Heart left ventricle (tissue), 16 donors: ENCODE results near the gene TACC2. TPM values are rescaled to one million over a fixed set of nuclear protein-coding genes. Genes with fewer than 3 reads are reported as not detected.
"Not testable (repeated sequence)": the region's sequence is repeated elsewhere in the genome, so short reads cannot be mapped to it uniquely, and the experiment has no call there.

Experiments
- ATAC-seq, 4 donors: fragments of 200-7000 bp; cut with Tn5 transposase; one replicate each; pipeline ENCODE4 v1.9.1; 2020 to 2022; ENCODE audit warnings: moderate library complexity in 4 of 4, mild to moderate bottlenecking in 3 of 4, moderate number of reproducible peaks in 1 of 4
- DNase-seq, 5 donors: peaks; one replicate each; pipeline ENCODE4 v3.0.0-alpha.2; 2020
- H3K27ac ChIP-seq, 12 donors: fragments of 200-600 bp; sonication (generic) in 4 of 12; one replicate each; pipeline versions ENCODE4 v1.5.0 to v1.8.0; 2016 to 2022; ENCODE audit warnings: mild to moderate bottlenecking in 2 of 12
- H3K27me3 ChIP-seq, 9 donors: fragments of 200-600 bp; sonication (generic) in 2 of 9; one replicate each; pipeline versions ENCODE4 v1.5.1 to v1.8.0; 2016 to 2022; ENCODE audit warnings: mild to moderate bottlenecking in 3 of 9
- H3K36me3 ChIP-seq, 9 donors: fragments of 200-600 bp; sonication (generic) in 2 of 9; one replicate each; pipeline versions ENCODE4 v1.5.0 to v1.8.0; 2018 to 2022; ENCODE audit warnings: mild to moderate bottlenecking in 2 of 9
- H3K4me1 ChIP-seq, 12 donors: fragments of 200-600 bp; sonication (generic) in 4 of 12; one replicate each; pipeline versions ENCODE4 v1.5.0 to v1.8.0; 2016 to 2022; ENCODE audit warnings: mild to moderate bottlenecking in 3 of 12
- H3K4me3 ChIP-seq, 12 donors: fragments of 200-600 bp; sonication (generic) in 4 of 12; one replicate each; pipeline versions ENCODE4 v1.5.0 to v1.8.0; 2017 to 2022; ENCODE audit warnings: mild to moderate bottlenecking in 9 of 12, moderate library complexity in 4 of 12
- H3K9me3 ChIP-seq, 12 donors: fragments of 200-600 bp; sonication (generic) in 4 of 12; one replicate each; pipeline versions ENCODE4 v1.5.0 to v1.8.0; 2016 to 2022; ENCODE audit warnings: mild to moderate bottlenecking in 1 of 12
- POLR2A ChIP-seq, 2 donors: fragments of 450-650 bp; IDR thresholded peaks; one replicate each; pipeline ENCODE4 v1.6.1; 2017; ENCODE audit warnings: antibody characterized with exemption in 2 of 2, mild to moderate bottlenecking in 2 of 2, moderate library complexity in 2 of 2
- WGBS, 4 donors: extraction: QIAGEN DNeasy Blood & Tissue Kit in 2 of 4; methylation state at CpG; one replicate each; pipeline versions ENCODE4 v1.1.5 to v1.1.7; 2013 to 2018; 5-methylcytosine and 5-hydroxymethylcytosine counted together
- intact Hi-C, 10 donors: fragments of 100-400 bp; cut with DNase I; formaldehyde crosslinking; loops; one replicate each; pipeline versions ENCODE4 v1.11.1 to v1.14.2; 2022
- polyA plus RNA-seq, 2 donors: library from polyadenylated mRNA; stranded (reverse); fragments of 200-250 nt; gene quantifications; one replicate each; pipeline ENCODE4 v1.2.3, GENCODE V29; 2013
- total RNA-seq, 9 donors: library from RNA; depleted of rRNA in 2 of 9; stranded (reverse); fragments of >200 nt in 2 of 9; fragmentation: NEBNext Ultra II Directional in 3 of 9; extraction: Animal tissue kit (Norgen Biotek cat#: 25700) in 3 of 9; gene quantifications; one replicate each; pipeline versions ENCODE4 v1.1.0 to v1.2.4, GENCODE V29; 2016 to 2023
- TF ChIP-seq, protein P1 (sequence below), 12 donors: fragments of 200-600 bp; sonication (generic) in 4 of 12; IDR thresholded peaks; one replicate each; pipeline versions ENCODE4 v1.5.0 to v1.8.0; 2018 to 2022; ENCODE audit warnings: antibody characterized with exemption in 12 of 12, mild to moderate bottlenecking in 5 of 12
- donor health status: ischemic (EF 13 %, LVEDD 7.1; RV severe dilation, severe dysfunction).
- donor health status: healthy with polysubstance abuse.
- donor health status: DM: no; HTN: yes; CAD: no.
- donor health status: DM: no; HTN: no; CAD: no.
- donor health status: ischemic (EF 25% LVEDD 6.9; RV normal size, moderate dysfunction).
- donor health status: ischemic (EF 25% LVEDD 5.7; RV mildly dilated, moderate dysfunction).
- donor health status: healthy.
- donor health status: DM: yes; HTN: yes; CAD: no.
- donor health status: ischemic (EF 35%, LVEDD 5.7; RV mildly dilated, moderate dysfunction).
- donor health status: nonischemic (EF 11% LVEDD 7.7; RV severe dilation, severe dysfunction).
- donor health status: DM: yes; HTN: yes; CAD: no.
- donor health status: PGD.
- donor health status: ischemic (EF 29% LVEDD 5.4; RV normal size, mild dysfunction).
- donor health status: nonischemic (EF 23%, LVEDD 6.1; RV moderate dilation, normal function).

The TACC2 gene
- total and polyA plus RNA-seq, 11 donors = 96.7 to 456 (median 294) TPM

GRCh38 chr10:122021379-122021778 lies 32.4 kb downstream of the TACC2 start:
- peaks cover 0 to 25% (median 0%) of the 10 kb centered on the region in 9 donors for H3K36me3 ChIP-seq
- peak; percentile 19 to 49 (median 40) for ATAC-seq
- intact Hi-C loops = no loop called here
- 28 to 39% (median 33%) methylated on average over 9 of the region's 9 CpGs for WGBS, 4 donors
- TF ChIP-seq POLR2A (IDR thresholded peaks at IDR 0.05) = no peak
- TF ChIP-seq, protein P1, sequence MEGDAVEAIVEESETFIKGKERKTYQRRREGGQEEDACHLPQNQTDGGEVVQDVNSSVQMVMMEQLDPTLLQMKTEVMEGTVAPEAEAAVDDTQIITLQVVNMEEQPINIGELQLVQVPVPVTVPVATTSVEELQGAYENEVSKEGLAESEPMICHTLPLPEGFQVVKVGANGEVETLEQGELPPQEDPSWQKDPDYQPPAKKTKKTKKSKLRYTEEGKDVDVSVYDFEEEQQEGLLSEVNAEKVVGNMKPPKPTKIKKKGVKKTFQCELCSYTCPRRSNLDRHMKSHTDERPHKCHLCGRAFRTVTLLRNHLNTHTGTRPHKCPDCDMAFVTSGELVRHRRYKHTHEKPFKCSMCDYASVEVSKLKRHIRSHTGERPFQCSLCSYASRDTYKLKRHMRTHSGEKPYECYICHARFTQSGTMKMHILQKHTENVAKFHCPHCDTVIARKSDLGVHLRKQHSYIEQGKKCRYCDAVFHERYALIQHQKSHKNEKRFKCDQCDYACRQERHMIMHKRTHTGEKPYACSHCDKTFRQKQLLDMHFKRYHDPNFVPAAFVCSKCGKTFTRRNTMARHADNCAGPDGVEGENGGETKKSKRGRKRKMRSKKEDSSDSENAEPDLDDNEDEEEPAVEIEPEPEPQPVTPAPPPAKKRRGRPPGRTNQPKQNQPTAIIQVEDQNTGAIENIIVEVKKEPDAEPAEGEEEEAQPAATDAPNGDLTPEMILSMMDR (IDR thresholded peaks at IDR 0.05) = no peak
- peak overlapping the region in 11 of 12 donors; percentile 17 to 87 (median 53) for H3K27ac ChIP-seq
- H3K4me3 ChIP-seq = no peak overlapping the region
- no peaks in the 10 kb centered on the region for H3K9me3 ChIP-seq
- H3K4me1 ChIP-seq = peaks cover 0 to 37% (median 7%) of the 10 kb centered on the region in 12 donors
- DNase-seq = no peak
- H3K27me3 ChIP-seq = peaks cover 0 to 10% (median 0%) of the 10 kb centered on the region in 9 donors

- 63 to 67% (median 66%) methylated on average over 11 of the region's 11 CpGs for WGBS, 4 donors
- ATAC-seq = no peak
- peaks cover 0 to 37% (median 7%) of the 10 kb centered on the region in 12 donors for H3K4me1 ChIP-seq
Observed at GRCh38 chr10:122021828-122022227, 32.9 kb downstream of the TACC2 start.

DNA sequence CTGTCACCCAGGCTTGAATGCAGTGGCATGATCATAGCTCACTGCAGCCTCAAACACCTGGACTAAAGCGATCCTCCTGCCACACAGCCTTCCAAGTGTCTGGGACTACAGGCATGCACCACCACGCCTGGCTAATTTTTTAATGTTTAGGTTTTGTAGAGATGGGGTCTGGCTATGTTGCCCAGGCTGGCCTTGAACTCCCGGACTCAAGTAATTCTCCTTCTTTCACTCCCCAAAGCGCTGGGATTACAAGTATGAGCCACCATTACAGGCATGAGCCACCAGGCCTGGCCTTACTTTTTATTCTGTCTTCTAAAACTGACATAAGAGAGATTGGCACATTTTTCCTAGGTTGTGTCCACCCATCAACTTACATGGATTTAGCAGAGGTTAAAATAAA lies 33.3 kb downstream of the TACC2 start:
- Histone ChIP-seq H3K9me3 (no peaks in the 10 kb centered on the region), H3K36me3 (peaks cover 0 to 25% (median 0%) of the 10 kb centered on the region in 9 donors), H3K27me3 (peaks cover 0 to 10% (median 0%) of the 10 kb centered on the region in 9 donors), H3K4me1 (peaks cover 0 to 38% (median 7%) of the 10 kb centered on the region in 12 donors), H3K27ac (peak overlapping the region in 9 of 12 donors; percentile 17 to 87 (median 60)), H3K4me3 (no peak overlapping the region)
- ATAC-seq (no peak), DNase-seq (no peak)
- TF ChIP-seq POLR2A (IDR thresholded peaks at IDR 0.05) = no peak
- TF ChIP-seq, protein P1 (IDR thresholded peaks at IDR 0.05) = no peak
- intact Hi-C loops = no loop called here
- WGBS, 4 donors = 81 to 95% (median 85%) methylated on average over 4 of the region's 4 CpGs

More at GRCh38 chr10:122021828-122022227, 32.9 kb downstream of the TACC2 start:
- intact Hi-C loops = no loop called here
- H3K27me3 ChIP-seq = peaks cover 0 to 10% (median 0%) of the 10 kb centered on the region in 9 donors
- DNase-seq = no peak
- H3K9me3 ChIP-seq = no peaks in the 10 kb centered on the region
- peaks cover 0 to 25% (median 0%) of the 10 kb centered on the region in 9 donors for H3K36me3 ChIP-seq
- peak overlapping the region in 10 of 12 donors; percentile 17 to 87 (median 56) for H3K27ac ChIP-seq
- TF ChIP-seq, protein P1 (IDR thresholded peaks at IDR 0.05) = no peak
- no peak for TF ChIP-seq POLR2A (IDR thresholded peaks at IDR 0.05)
- no peak overlapping the region for H3K4me3 ChIP-seq

GRCh38 chr10:122023257-122023656 lies 34.3 kb downstream of the TACC2 start:
- H3K4me3 ChIP-seq, intact Hi-C loops, DNase-seq, H3K9me3 ChIP-seq, ATAC-seq: not testable (repeated sequence)
- Histone ChIP-seq H3K27ac (peak overlapping the region in 1 of 12 donors; percentile 87), H3K27me3 (peaks cover 0 to 10% (median 0%) of the 10 kb centered on the region in 9 donors), H3K36me3 (peaks cover 0 to 25% (median 0%) of the 10 kb centered on the region in 9 donors), H3K4me1 (peaks cover 0 to 34% (median 7%) of the 10 kb centered on the region in 12 donors)
- WGBS, 4 donors = 95 to 99% (median 97%) methylated on average over 7 of the region's 7 CpGs
